Activated CD8-positive, alpha-beta memory T cell treated with anti-CD3 and anti-CD28 coated beads for 48 hours (primary cell): ENCODE results near the gene PSTPIP2.
"Not testable (repeated sequence)": the region's sequence is repeated elsewhere in the genome, so short reads cannot be mapped to it uniquely, and the experiment has no call there.

Experiments used
- DNase-seq, 3 experiments: peaks; one replicate each; pipeline ENCODE4 v3.0.0-alpha.2; 2020; ENCODE audit warnings: low read depth in 2 of 3, low spot score in 2 of 3

PSTPIP2 gene

DNA sequence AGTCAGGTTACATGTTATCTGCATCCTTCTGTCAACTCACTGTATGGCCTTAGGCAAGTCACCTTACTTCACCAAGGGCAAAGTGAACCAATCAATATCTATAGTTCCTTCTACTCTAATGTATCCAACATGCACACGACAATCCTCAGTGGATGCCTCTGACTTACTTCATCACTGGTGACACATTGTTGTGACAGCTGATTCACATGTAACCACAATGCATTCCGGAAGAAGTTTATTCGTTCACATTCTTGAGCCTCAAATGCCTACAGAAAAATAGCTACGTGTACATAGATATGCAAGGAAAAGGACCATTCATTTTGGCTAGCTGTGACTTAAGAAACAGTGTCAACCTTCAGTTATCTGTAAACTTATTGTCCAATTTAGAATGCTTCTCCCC, 78.6 kb downstream of the PSTPIP2 start:
- no peak for DNase-seq

DNA sequence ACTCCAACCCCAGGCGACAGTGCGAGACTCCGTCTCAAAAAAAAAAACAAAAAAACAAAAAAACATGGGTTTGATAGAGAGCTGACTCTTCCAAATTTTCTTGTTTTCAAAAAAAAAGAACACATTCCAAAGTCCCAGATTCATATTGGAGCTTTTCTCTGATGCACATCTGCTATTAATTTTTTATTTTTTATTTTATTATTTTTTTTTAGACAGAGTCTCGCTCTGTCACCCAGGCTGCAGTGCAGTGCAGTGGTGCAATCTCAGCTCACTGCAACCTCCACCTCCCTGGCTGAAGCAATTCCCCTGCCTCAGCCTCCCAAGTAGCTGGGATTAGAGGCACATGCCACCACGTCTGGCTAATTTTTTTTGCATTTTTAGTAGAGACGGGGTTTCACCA, 79.5 kb downstream of the PSTPIP2 start:
- DNase-seq: not testable (repeated sequence)

DNA sequence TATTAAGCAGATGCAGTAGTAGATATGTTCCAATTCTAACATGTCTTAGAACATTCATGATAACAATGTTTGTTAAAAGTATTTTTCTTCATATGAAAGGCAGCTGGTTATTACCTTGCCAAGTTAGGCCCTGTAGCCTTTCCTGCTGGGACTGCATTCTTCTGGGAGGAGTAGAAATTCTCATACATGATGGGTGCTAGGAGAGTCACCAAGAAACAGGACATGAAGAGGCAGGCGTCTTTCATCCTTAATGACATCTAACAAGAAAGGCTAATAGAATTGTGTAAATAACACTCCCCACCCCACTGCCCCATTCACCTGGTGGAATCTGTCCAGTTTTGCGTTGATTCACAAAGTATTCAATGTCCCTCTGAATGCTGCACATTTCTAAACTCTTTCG, 80.3 kb downstream of the PSTPIP2 start:
- DNase-seq: no peak

GRCh38 chr18:45984546-45985235, 87.4 kb downstream of the PSTPIP2 start:
- no peak for DNase-seq

DNA sequence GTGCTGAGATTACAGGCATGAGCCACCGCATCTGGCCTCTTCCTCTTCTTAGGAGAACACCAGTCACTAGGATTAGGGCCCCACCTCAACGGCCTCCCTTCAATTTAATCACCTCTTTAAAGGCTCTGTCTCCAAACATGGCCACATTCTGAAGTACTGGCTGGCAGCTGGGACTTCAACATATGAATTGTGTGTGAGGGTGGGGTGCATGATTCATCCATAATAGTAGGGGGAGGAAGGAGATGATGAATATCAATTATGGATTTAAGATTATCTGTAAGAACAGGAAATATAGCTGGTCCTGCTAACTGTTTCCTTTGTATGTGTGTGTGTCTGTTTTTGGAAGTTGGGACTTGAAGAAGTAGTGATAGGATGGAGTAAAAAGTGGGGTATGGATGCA, 90.2 kb downstream of the PSTPIP2 start:
- DNase-seq: no peak

- no peak for DNase-seq
These were observed 91.8 kb downstream of the PSTPIP2 start for GRCh38 chr18:45980229-45980628.

DNA sequence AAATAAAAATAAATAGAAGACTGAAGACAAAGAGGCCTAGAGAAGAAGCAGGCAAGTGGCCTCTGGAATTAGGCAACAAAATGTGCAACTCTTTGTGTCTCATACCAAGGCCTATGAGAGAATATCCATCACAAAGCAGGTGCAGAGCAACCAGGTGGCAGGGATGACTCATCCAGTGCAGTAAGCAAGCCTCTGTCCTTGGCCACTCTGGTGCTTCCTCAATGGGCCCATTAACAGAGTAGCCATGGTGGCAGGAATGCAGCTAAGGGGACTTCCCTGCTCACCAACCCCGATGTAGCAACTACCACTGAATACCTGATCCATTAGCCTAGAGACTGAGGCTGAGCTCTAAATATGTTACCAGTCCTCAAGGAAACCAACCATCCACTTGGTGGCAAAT, 94.0 kb downstream of the PSTPIP2 start:
- DNase-seq: no peak

DNA sequence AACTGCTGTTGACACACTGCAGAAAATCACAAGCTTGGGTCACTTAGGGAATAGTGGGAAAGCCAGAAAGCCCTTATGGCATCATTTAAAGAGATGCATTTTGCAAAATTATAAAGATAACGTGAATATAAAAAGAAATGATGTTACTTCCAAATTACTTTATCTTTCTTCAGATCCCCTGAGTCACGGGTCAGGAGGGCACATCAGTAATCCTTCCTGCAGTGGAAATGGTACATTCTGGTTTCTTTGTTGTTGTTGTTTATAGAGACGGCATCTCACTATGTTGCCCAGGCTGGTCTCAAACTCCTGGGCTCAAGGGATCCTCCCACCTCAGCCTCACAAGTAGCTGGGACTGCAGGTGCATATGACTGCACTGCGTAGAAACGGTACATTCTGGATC, 95.1 kb downstream of the PSTPIP2 start:
- DNase-seq: no peak

DNA sequence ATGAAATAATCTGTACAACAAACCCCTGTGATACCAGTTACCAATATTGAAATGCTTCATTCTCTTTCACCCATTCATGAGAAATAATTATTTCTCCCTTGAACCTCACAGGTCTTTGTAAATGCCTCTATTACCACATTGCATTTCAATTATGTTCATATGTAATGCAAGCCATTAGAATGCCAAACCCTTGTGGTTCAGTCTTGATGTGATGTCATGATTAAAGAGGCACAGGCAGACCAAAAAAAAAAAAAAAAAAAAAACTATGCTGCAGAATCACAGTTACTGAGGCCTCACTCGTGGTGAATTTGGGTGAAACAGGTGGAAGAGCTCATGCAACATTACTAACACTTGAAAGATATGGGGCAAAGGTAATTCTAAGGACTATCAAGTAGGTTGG, 95.5 kb downstream of the PSTPIP2 start:
- DNase-seq: no peak

- no peak for DNase-seq
These were observed 97.9 kb downstream of the PSTPIP2 start for GRCh38 chr18:45974088-45974536.

DNA sequence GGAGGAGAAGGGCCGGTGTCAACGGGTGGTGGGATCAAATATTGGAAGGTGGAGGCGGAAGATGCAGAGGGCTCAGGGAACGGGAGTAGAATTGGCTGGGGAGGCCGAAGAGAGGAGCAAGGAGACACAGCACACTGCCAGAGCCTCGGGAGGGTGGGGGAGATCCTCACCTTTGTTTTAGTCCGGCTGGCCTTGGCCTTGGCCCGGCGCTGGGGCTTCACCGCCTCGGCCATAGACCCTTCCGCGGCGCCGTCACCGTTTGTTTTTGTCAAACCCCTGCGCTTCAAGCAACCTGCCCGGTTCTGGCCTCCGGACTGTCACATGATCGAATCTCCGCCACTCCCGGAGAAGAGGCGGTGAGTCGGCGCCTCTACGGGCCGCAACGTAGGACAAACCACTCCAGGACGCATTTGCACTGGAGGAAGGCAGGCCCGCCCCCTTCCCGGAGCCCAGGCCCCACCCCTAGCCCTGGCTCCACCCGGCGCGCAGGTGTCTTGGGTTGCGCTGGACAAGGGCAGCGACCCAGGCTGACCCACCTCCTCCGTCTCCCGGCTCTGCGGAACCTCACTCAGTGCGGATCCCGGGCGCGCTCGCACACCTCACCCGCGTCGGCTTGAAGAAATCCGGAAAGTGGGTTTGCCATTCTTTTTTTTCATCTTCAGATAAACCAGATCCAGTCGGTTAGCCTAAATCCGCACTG, 104.9 kb downstream of the PSTPIP2 start, which contains the start of gene EPG5:
TSS of gene EPG5 (minus strand) at position 323 of the 700 bp plus-strand sequence. CDS start at position 233, 90 bp downstream.
- DNase-seq: peak; percentile 58 to 83 (median 70)

GRCh38 chr18:45964913-45965312, 107.1 kb downstream of the PSTPIP2 start:
- DNase-seq: not testable (repeated sequence)

- DNase-seq: no peak
These were observed 109.2 kb downstream of the PSTPIP2 start for GRCh38 chr18:45962866-45963265.

DNA sequence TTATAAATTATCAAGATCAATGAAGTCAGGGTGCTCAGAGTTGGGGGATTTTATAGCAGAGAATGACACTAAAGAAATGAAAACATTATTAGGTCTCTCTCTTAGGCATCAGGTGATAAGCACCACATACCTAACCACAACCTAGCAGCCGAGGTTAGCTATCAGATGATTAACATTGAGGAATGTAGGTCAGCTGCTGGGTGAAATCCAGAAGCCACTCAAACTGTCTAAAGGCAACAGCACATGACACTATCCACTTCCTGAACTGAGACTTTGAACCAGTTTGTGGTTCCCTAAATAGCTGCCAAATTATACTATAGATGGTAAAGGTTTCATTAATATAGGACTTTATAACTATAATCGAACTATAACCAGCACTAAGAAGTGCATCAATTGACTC, 109.6 kb downstream of the PSTPIP2 start:
- no peak for DNase-seq

DNA sequence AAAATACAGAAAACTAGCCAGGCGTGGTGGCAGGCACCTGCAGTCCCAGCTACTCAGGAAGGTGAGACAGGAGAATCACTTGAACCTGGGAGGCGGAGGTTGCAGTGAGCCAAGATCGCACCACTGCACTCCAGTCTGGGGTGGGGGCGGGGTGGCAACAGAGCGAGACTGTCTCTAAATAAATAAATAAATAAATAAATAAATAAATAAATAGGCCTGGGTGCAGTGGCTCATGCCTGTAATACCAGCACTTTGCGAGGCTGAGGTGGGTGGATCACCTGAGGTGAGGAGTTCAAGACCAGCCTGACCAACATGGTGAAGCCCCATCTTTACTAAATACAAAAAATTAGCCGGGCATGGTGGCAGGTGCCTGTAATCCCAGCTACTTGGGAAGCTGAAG, 112.6 kb downstream of the PSTPIP2 start:
- not testable (repeated sequence) for DNase-seq

GRCh38 chr18:45958730-45959129, 113.3 kb downstream of the PSTPIP2 start:
- DNase-seq: no peak

DNA sequence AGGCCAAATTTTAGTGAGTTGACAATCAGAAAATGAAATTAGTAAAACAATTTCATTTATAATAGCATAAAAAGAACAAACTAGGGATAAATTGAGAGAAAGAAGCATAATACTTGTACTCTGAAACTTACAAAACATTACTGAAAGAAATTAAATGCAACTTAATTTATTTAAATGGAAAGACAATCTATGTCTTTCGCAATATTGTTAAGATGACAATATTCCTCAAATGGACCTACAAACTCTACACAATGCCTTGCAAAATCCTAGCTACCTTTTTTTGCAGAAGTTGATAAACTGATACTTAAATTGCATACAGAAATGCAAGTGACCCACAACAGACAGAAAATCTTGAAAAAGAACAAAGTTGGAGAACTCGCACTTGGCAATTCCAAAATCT, 114.0 kb downstream of the PSTPIP2 start:
- DNase-seq: no peak

GRCh38 chr18:45957100-45957499, 115.0 kb downstream of the PSTPIP2 start:
- DNase-seq: no peak

- no peak for DNase-seq
These were observed 117.8 kb downstream of the PSTPIP2 start for GRCh38 chr18:45954070-45954934.

DNA sequence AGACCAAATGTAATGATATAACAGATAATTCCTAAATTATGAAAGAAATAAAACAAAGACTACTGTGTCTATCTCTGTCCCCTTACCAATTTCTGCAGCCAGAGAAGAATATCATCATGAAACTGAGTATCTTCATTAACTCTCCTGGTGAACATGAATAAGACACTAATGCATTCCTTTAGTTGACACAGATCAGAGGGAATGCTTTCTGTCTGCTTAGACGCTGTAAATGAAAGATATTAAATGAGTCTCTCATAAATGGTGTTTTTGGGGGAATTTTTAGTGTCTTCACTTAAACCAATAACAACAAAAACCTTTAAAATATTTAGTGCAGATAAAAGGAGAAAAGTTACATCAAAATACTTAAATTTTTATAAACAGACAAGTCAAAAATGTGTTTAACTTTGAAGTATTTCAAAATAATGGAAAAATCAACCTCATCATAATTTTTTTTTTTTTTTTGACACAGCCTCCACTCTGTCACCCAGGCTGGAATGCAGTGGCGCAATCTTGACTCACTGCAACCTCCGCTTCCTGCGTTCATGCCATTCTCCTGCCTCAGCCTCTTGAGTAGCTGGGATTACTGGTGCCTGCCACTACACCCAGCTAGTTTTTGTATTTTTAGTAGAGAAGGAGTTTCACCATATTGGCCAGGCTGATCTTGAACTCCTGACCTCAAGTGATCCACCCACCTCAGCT, 120.9 kb downstream of the PSTPIP2 start:
- DNase-seq: no peak

DNA sequence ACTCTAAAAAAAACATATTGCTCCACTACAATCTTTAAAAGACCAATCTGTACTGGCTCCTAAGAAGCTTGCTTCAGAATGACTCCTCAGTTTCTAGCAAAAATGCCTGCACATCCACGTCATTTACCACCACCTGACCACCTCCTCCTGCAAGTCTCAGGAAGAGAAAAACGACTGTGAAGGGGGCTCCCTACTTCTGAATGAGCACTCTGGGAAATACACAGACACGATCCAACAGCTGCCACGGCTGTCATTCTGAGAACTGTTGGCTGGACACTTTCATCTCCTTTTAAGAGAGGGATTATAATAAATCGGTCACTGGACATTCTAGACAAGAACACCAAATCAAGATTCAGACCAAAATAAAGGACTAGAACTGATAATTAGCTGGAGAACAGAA, 126.4 kb downstream of the PSTPIP2 start:
- no peak for DNase-seq
